K562 (cell line): ENCODE results near the gene SPG21. TPM values are rescaled to one million over a fixed set of nuclear protein-coding genes. Genes with fewer than 3 reads are reported as not detected.

ENCODE experiments used
- ATF3 ChIP-seq, 2 experiments: fragments of 450-650 bp in 1 of 2; sonication (generic) in 1 of 2; formaldehyde crosslinking in 1 of 2; IDR thresholded peaks in 1 of 2; conservative IDR thresholded peaks in 1 of 2; 2 replicates each; pipeline versions ENCODE4 v1.6.1 to v1.8.1; 2016 to 2023; ENCODE audit warnings: mild to moderate bottlenecking in 2 of 2, moderate library complexity in 2 of 2, inconsistent platforms in 1 of 2, missing genetic modification reagents in 1 of 2
- CEBPZ ChIP-seq: fragments of 150-350 bp; IDR thresholded peaks from 2 replicates; pipeline ENCODE4 v1.6.1; 2014; ENCODE audit warnings: low read depth, mild to moderate bottlenecking, low read length, borderline replicate concordance
- FUS ChIP-seq: fragments of 200-400 bp; formaldehyde crosslinking; optimal IDR thresholded peaks from 2 replicates; pipeline ENCODE3; 2017; ENCODE audit warnings: low read depth, low read length
- HDAC6 ChIP-seq: IDR thresholded peaks from 2 replicates; pipeline ENCODE4 v1.6.1; 2012; ENCODE audit warnings: low read depth, mild to moderate bottlenecking, control low read depth, inconsistent platforms, low read length, moderate library complexity
- HES1 ChIP-seq: fragments of 450-650 bp; IDR thresholded peaks from 2 replicates; pipeline ENCODE4 v1.6.1; 2016; ENCODE audit warnings: low read depth, mild to moderate bottlenecking, moderate library complexity
- HMGXB4 ChIP-seq: sonication (generic); formaldehyde crosslinking; IDR thresholded peaks from 2 replicates; pipeline ENCODE4 v1.8.1; 2023; ENCODE audit warnings: mild to moderate bottlenecking, missing genetic modification reagents
- HNRNPLL ChIP-seq: fragments of 200-400 bp; formaldehyde crosslinking; IDR thresholded peaks from 2 replicates; pipeline ENCODE4 v1.6.1; 2017; ENCODE audit warnings: low read length, low read depth, mild to moderate bottlenecking; ENCODE audit not compliant: poor library complexity, severe bottlenecking
- NELFE ChIP-seq: IDR thresholded peaks from 2 replicates; pipeline ENCODE4 v1.6.1; 2011; ENCODE audit warnings: mild to moderate bottlenecking; ENCODE audit not compliant: insufficient read depth, insufficient read length
- PML ChIP-seq: IDR thresholded peaks from 2 replicates; pipeline ENCODE4 v1.6.1; 2012; ENCODE audit warnings: low read length, inconsistent platforms
- PRMT5 ChIP-seq: sonication (generic); formaldehyde crosslinking; IDR thresholded peaks from 2 replicates; pipeline ENCODE4 v1.5.0; 2020; ENCODE audit warnings: missing genetic modification reagents
- THAP7 ChIP-seq: fragments of 250-450 bp; sonication (Bioruptor Pico); IDR thresholded peaks from 2 replicates; pipeline ENCODE4 v1.5.0; 2021
- ZFP1 ChIP-seq: fragments of 450-650 bp; formaldehyde crosslinking; IDR thresholded peaks from 2 replicates; pipeline ENCODE4 v1.4.0; 2020; ENCODE audit warnings: mild to moderate bottlenecking, mixed read lengths
- ZNF263 ChIP-seq: sonication (generic); formaldehyde crosslinking; IDR thresholded peaks from 2 replicates; pipeline ENCODE4 v1.8.0; 2022; ENCODE audit warnings: mild to moderate bottlenecking, missing genetic modification reagents, borderline replicate concordance
- ZNF431 ChIP-seq: sonication (generic); formaldehyde crosslinking; IDR thresholded peaks from 2 replicates; pipeline ENCODE4 v1.8.0; 2022; ENCODE audit warnings: mild to moderate bottlenecking, missing genetic modification reagents
- ZNF518B ChIP-seq: fragments of 250-450 bp; sonication (Bioruptor Pico); IDR thresholded peaks from 2 replicates; pipeline ENCODE4 v1.5.0; 2021; ENCODE audit warnings: mild to moderate bottlenecking, moderate library complexity
- polyA plus RNA-seq, 8 experiments: library from polyadenylated mRNA; depleted of rRNA in 4 of 8; stranded (reverse) in 5 of 8; unstranded in 3 of 8; fragments of >200 nt; fragmentation: Nextera tagmentation in 2 of 8; fragmentation: Illumina TruSeq in 1 of 8; extraction: Ambion mirVana in 2 of 8; extraction: Trizol in 1 of 8; gene quantifications; 2 replicates each; pipeline versions ENCODE4 v1.2.1 to v1.2.3, GENCODE V29; 2011 to 2014; ENCODE audit warnings: inconsistent platforms in 1 of 8, missing spikeins in 1 of 8
- total RNA-seq, 7 experiments: library from RNA; depleted of rRNA in 6 of 7; stranded (reverse); fragments of >200 nt in 6 of 7; fragmentation: Illumina TruSeq in 2 of 7; extraction: Trizol in 2 of 7; gene quantifications; 2 replicates each; pipeline versions ENCODE4 v1.2.1 to v1.2.3, GENCODE V29; 2011 to 2021; ENCODE audit warnings: low replicate concordance in 1 of 7

Gene SPG21
- total and polyA plus RNA-seq, 9 of the 15 experiments (the other 6 are each of a cell fraction or from before 2014, with no cell fraction given): 22.8 to 98.8 (median 65.1) TPM

- 0 out of 2 replicates have a peak, but pooled peaks have one; percentile 58 for TF ChIP-seq HMGXB4 (CRISPR knock-in tag)
- no peak for TF ChIP-seq ZNF518B (CRISPR knock-in tag)
- peak; percentile 95 for TF ChIP-seq ZNF263 (CRISPR knock-in tag)
- no peak for TF ChIP-seq HDAC6
- no peak for TF ChIP-seq HES1
- no peak for TF ChIP-seq PRMT5
- no peak for TF ChIP-seq ZNF431 (CRISPR knock-in tag)
- no peak for TF ChIP-seq HNRNPLL
- TF ChIP-seq THAP7 (CRISPR knock-in tag): no peak
- TF ChIP-seq CEBPZ: no peak
- no peak for TF ChIP-seq ZFP1 (CRISPR knock-in tag)
- TF ChIP-seq PML: peak; percentile 69; the same call in 1 of the 2 replicates
- no peak for TF ChIP-seq FUS
- TF ChIP-seq ATF3 (IDR thresholded peaks at IDR 0.05): no peak
- no peak for TF ChIP-seq ATF3 (CRISPR knock-in tag; conservative IDR thresholded peaks at IDR 0.05)
- no peak for TF ChIP-seq NELFE
These were observed 39.4 kb upstream of the SPG21 start, which contains the start of gene MTFMT (continued) for GRCh38 chr15:65028921-65029735.
